OCI-LY1 (cell line): Measurements from ENCODE around the gene C9orf43.
"Not testable (repeated sequence)": the region's sequence is repeated elsewhere in the genome, so short reads cannot be mapped to it uniquely, and the experiment has no call there.

Experiments
- H2AFZ ChIP-seq: fragments of 200-600 bp; sonication (generic), shearing (Covaris generic); 2 replicates; pipeline ENCODE4 v1.6.0; 2014; ENCODE audit warnings: antibody characterized with exemption, mild to moderate bottlenecking, low read length
- H3F3A ChIP-seq: fragments of 200-600 bp; sonication (generic), shearing (Covaris generic); 2 replicates; pipeline ENCODE4 v1.6.0; 2014; ENCODE audit warnings: mild to moderate bottlenecking, antibody characterized with exemption, low read length, moderate library complexity; ENCODE audit not compliant: insufficient read depth
- H3K27ac ChIP-seq: fragments of 200-600 bp; sonication (generic); 2 replicates; pipeline ENCODE4 v1.5.1; 2014; ENCODE audit warnings: low read length, mixed run types, mild to moderate bottlenecking, low read depth; ENCODE audit not compliant: poor library complexity, severe bottlenecking
- H3K27me3 ChIP-seq: fragments of 200-600 bp; sonication (generic); 2 replicates; pipeline ENCODE4 v1.6.0; 2014; ENCODE audit warnings: antibody characterized with exemption, mild to moderate bottlenecking, low read length, moderate library complexity; ENCODE audit not compliant: insufficient read depth
- H3K36me3 ChIP-seq: fragments of 200-600 bp; sonication (generic); 2 replicates; pipeline ENCODE4 v1.6.1; 2014; ENCODE audit warnings: mild to moderate bottlenecking, antibody characterized with exemption, low read length, moderate library complexity, mixed read lengths; ENCODE audit not compliant: insufficient read depth
- H3K4me1 ChIP-seq: fragments of 200-600 bp; sonication (generic); 2 replicates; pipeline ENCODE4 v1.5.1; 2014; ENCODE audit warnings: mild to moderate bottlenecking, low read length, moderate library complexity; ENCODE audit not compliant: insufficient read depth, severe bottlenecking
- H3K4me2 ChIP-seq: fragments of 200-600 bp; sonication (generic), shearing (Covaris generic); 2 replicates; pipeline ENCODE4 v1.6.1; 2014; ENCODE audit warnings: low read length
- H3K4me3 ChIP-seq: fragments of 200-600 bp; sonication (generic); 2 replicates; pipeline ENCODE4 v1.5.1; 2014; ENCODE audit warnings: low read length, low read depth, mild to moderate bottlenecking, mixed read lengths; ENCODE audit not compliant: poor library complexity, severe bottlenecking
- H3K79me2 ChIP-seq: fragments of 200-600 bp; shearing (Covaris generic); 2 replicates; pipeline ENCODE4 v1.6.1; 2016; ENCODE audit warnings: mixed run types, low read length, mixed read lengths; ENCODE audit not compliant: insufficient read depth
- H3K9ac ChIP-seq: fragments of 200-600 bp; sonication (generic), shearing (Covaris generic); 2 replicates; pipeline ENCODE4 v1.6.1; 2014; ENCODE audit warnings: mild to moderate bottlenecking, low read length, mixed read lengths
- H3K9me2 ChIP-seq: fragments of 200-600 bp; sonication (generic), shearing (Covaris generic); 2 replicates; pipeline ENCODE4 v1.6.1; 2014; ENCODE audit warnings: low read depth, mild to moderate bottlenecking, low read length, mixed read lengths
- H3K9me3 ChIP-seq: fragments of 200-600 bp; shearing (Covaris generic); 2 replicates; pipeline ENCODE4 v1.6.1; 2014; ENCODE audit warnings: low read length, mixed read lengths
- H4K20me1 ChIP-seq: fragments of 200-600 bp; sonication (generic), shearing (Covaris generic); 2 replicates; pipeline ENCODE4 v1.6.0; 2016; ENCODE audit warnings: mild to moderate bottlenecking, low read length; ENCODE audit not compliant: insufficient read depth
- CTCF ChIP-seq: fragments of 200-600 bp; sonication (generic), shearing (Covaris generic); IDR thresholded peaks from 2 replicates; pipeline ENCODE4 v1.5.1; 2017; ENCODE audit warnings: mild to moderate bottlenecking, antibody characterized with exemption, low read length, moderate library complexity, mixed read lengths
- EZH2 ChIP-seq: fragments of 200-600 bp; sonication (generic), shearing (Covaris generic); IDR thresholded peaks from 2 replicates; pipeline ENCODE4 v1.8.0; 2017; ENCODE audit warnings: borderline replicate concordance, mixed run types, mild to moderate bottlenecking, antibody characterized with exemption, low read length, moderate library complexity, mixed read lengths

The C9orf43 gene

GRCh38 chr9:113375057-113376023 is 35.2 kb upstream of the C9orf43 start:
- no peaks in the 10 kb centered on the region for H3F3A ChIP-seq
- peaks cover 33% of the 10 kb centered on the region for H3K36me3 ChIP-seq
- no peaks in the 10 kb centered on the region for H4K20me1 ChIP-seq
- peak overlapping the region; percentile 81 for H3K9ac ChIP-seq
- H3K27me3 ChIP-seq: no peaks in the 10 kb centered on the region
- peaks cover 17% of the 10 kb centered on the region for H3K4me1 ChIP-seq
- H3K9me2 ChIP-seq: no peaks in the 10 kb centered on the region
- TF ChIP-seq CTCF: no peak
- TF ChIP-seq EZH2: no peak
- H3K79me2 ChIP-seq: no peaks in the 10 kb centered on the region
- no peak overlapping the region for H2AFZ ChIP-seq
- H3K4me3 ChIP-seq: peak overlapping the region; percentile 85
- peak overlapping the region; percentile 15 for H3K27ac ChIP-seq
- peak overlapping the region; percentile 87 for H3K4me2 ChIP-seq
- H3K9me3 ChIP-seq: no peaks in the 10 kb centered on the region

GRCh38 chr9:113376634-113377567 is 33.6 kb upstream of the C9orf43 start, which contains the start of gene HDHD3:
Gene HDHD3, minus strand, starts transcription at chr9:113376986. Its CDS starts 2,632 bp downstream, at chr9:113374354.
- Histone ChIP-seq H3K4me1 (peaks cover 26% of the 10 kb centered on the region), H3K9me2 (no peaks in the 10 kb centered on the region), H3K79me2 (no peaks in the 10 kb centered on the region), H3K27ac (peak within 1 kb of the TSS; percentile 60), H3K4me3 (peak within 1 kb of the TSS; percentile 85), H3K9ac (peak within 1 kb of the TSS; percentile 81), H3K27me3 (no peaks in the 10 kb centered on the region), H3K4me2 (peak within 1 kb of the TSS; percentile 87), H4K20me1 (no peaks in the 10 kb centered on the region), H3K36me3 (peaks cover 33% of the 10 kb centered on the region), H3K9me3 (no peaks in the 10 kb centered on the region), H2AFZ (peak within 1 kb of the TSS; percentile 82), H3F3A (no peaks in the 10 kb centered on the region)
- TF ChIP-seq EZH2 (no peak), CTCF (no peak)

GRCh38 chr9:113379094-113379828 is 31.3 kb upstream of the C9orf43 start:
- H3K9me3 ChIP-seq, H3K9ac ChIP-seq, H3K27me3 ChIP-seq, H3K4me2 ChIP-seq, H2AFZ ChIP-seq, H4K20me1 ChIP-seq, H3F3A ChIP-seq, H3K4me3 ChIP-seq, H3K9me2 ChIP-seq, H3K36me3 ChIP-seq, H3K79me2 ChIP-seq, H3K27ac ChIP-seq: not testable (repeated sequence)
- peaks cover 26% of the 10 kb centered on the region for H3K4me1 ChIP-seq

- H3K27me3 ChIP-seq, H4K20me1 ChIP-seq, H3K9me2 ChIP-seq, H3K4me2 ChIP-seq, H3K4me3 ChIP-seq, H3K9ac ChIP-seq, H3K9me3 ChIP-seq, H3K79me2 ChIP-seq, H3K36me3 ChIP-seq, H2AFZ ChIP-seq, H3F3A ChIP-seq: not testable (repeated sequence)
- Histone ChIP-seq H3K27ac (peak overlapping the region; percentile 17), H3K4me1 (peaks cover 26% of the 10 kb centered on the region)
Measured at GRCh38 chr9:113379829-113380210, 30.7 kb upstream of the C9orf43 start.
